PC-9 (cell line): ENCODE results near the gene FAM234A.

Source experiments
- EZH2 ChIP-seq: fragments of 200-600 bp; sonication (generic); IDR thresholded peaks from 2 replicates; pipeline ENCODE4 v1.8.0; 2017; ENCODE audit warnings: antibody characterized with exemption, low read depth
- TF ChIP-seq, protein P1 (sequence below): fragments of 200-600 bp; sonication (generic); conservative IDR thresholded peaks from 2 replicates; pipeline ENCODE4 v1.6.1; 2017; ENCODE audit warnings: mixed run types, antibody characterized with exemption, mild to moderate bottlenecking, moderate library complexity

DNA sequence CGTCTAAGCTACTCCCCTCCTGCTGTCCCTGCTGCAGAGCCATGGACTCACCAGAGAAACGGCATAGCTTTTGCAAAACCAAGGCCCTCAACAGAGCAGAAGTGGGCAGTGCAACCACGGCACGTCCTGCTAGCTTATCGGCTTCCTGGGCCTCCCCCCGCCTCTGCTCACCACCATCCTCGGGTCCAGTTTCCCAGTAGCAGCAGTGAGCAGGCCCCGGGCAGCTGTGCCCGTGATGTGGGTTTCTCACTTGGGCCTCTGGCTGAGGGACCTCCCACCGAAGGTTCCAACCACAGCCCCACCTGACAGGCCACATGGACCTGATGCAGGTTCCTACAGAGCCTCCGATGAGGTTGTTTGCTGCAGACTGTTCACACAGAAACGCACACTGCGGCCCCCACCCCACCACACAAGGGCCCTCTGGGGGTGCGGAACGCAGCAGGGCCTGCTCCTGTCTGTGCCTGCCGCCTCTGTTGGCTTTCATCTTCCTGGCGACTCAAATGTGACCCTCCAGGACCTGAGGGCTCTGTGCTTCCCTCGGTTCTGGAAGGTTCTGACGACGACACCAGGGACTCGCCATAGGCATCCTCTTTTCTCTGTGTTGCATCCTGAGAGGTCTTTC lies 73.2 kb downstream of the FAM234A start:
- TF ChIP-seq EZH2 = no peak
- TF ChIP-seq, protein P1, sequence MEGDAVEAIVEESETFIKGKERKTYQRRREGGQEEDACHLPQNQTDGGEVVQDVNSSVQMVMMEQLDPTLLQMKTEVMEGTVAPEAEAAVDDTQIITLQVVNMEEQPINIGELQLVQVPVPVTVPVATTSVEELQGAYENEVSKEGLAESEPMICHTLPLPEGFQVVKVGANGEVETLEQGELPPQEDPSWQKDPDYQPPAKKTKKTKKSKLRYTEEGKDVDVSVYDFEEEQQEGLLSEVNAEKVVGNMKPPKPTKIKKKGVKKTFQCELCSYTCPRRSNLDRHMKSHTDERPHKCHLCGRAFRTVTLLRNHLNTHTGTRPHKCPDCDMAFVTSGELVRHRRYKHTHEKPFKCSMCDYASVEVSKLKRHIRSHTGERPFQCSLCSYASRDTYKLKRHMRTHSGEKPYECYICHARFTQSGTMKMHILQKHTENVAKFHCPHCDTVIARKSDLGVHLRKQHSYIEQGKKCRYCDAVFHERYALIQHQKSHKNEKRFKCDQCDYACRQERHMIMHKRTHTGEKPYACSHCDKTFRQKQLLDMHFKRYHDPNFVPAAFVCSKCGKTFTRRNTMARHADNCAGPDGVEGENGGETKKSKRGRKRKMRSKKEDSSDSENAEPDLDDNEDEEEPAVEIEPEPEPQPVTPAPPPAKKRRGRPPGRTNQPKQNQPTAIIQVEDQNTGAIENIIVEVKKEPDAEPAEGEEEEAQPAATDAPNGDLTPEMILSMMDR = no peak
